GM19397 (cell line): ENCODE measurements around the gene PYGM.
"Not testable (repeated sequence)": the region's sequence is repeated elsewhere in the genome, so short reads cannot be mapped to it uniquely, and the experiment has no call there.

Experiments
- ATAC-seq: cut with Tn5 transposase; IDR thresholded peaks from one replicate; pipeline ENCODE4 v1.9.1; 2021; ENCODE audit warnings: mild to moderate bottlenecking, moderate library complexity; ENCODE audit not compliant: unreplicated experiment

The PYGM gene

DNA sequence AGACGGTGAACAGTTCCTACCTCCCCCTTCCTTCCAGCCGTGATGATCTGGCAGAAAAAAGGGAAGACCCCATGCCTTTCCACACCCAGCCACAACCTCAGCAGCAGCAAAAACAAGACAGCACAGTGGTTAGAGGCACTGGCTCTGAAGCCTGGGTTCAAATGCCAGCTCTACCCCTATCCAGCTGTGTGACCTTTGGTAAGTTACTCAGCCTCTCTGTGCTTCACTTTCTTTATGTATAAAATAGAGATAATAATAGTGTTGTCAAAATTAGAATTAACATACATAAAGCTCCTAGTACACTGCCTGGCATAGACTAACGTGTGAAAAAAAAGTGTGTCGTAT, 41.0 kb downstream of the PYGM start:
- no peak for ATAC-seq

DNA sequence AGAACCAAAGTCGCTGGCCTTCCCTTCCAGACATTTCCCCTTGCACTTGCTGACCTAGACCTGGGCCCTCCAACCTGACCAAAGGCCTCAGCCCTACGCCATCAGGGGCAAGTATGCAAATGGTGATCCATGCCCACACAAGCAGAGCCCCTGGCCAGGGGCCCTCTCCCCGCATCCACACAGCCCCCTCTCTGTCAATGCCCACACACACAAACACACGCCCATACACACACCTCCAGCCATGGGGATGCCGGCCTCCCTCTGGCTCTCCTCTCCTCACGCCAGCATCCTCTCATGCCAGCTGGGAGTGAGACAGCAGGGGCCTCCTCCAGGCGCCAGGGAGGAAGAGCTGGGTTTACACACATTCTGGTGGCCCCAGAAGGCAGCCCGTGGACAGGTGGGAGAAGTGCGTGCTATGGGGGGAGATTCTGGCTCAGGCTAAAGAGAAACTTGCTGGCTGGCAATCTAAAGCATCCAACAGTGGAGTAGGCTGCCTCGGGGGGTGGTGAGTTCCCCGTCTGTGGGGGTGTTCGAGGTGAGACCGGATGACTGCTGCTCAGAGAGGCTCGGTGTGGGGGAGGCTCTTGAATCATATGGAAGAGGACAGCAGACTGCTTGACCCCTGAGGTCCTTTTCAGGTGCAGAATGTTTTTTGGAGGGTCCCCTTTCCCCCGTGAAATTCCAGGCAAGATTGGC, 41.5 kb downstream of the PYGM start:
- no peak for ATAC-seq

DNA sequence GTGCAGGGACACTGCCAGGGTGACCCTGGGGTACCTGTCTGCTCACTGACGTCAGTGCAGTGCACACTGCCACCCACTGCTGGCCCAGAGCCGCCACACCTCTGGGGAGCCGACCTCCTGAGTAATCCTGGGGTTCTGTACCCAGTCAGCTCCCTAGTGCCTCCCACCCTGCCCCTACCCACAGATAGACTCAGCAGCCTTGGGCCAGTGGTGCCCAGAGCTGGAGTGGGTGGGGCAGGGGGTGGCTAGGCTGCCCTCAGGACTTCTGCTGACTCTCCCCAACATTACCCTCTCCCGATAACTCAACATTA, 42.6 kb downstream of the PYGM start:
- ATAC-seq: no peak

DNA sequence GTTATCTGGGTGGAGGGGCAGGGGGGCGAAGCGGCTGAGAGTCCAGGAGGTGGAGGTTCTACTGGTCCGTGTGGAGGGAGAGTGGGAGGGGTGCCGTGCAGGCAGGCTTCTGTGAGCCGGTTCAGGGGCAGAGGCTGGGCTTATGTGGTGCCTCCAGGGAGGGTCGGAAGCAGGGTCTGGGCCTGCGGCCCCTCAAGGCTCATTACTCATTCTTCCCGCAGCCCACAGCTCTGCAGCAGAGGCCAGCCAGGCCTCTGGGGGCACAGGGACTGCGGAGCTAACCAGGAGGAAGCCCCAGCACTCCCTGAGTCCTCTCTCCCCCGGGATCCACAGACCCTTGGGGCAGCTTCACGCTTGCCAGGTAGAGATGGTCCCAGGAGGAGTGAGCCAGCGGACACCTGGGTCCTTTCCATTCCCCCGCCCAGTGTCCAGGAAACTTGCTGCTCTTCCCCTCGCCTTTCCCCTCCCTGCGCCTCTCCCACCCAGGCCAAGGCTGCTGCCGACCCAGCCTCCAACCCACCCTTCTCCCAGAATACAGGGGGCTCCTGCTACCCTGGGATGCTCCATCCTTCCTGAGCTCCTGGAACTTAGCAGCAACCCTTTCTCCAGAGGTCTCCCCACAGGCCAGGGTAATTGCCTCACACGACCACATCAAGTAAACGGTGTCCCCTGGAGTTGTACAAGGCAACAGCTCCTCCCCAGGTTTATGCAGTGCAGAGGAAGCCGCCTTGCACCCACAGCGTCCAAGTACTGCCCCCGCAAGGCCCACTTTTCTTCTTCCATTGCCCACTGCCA, 43.1 kb downstream of the PYGM start:
- ATAC-seq: no peak

DNA sequence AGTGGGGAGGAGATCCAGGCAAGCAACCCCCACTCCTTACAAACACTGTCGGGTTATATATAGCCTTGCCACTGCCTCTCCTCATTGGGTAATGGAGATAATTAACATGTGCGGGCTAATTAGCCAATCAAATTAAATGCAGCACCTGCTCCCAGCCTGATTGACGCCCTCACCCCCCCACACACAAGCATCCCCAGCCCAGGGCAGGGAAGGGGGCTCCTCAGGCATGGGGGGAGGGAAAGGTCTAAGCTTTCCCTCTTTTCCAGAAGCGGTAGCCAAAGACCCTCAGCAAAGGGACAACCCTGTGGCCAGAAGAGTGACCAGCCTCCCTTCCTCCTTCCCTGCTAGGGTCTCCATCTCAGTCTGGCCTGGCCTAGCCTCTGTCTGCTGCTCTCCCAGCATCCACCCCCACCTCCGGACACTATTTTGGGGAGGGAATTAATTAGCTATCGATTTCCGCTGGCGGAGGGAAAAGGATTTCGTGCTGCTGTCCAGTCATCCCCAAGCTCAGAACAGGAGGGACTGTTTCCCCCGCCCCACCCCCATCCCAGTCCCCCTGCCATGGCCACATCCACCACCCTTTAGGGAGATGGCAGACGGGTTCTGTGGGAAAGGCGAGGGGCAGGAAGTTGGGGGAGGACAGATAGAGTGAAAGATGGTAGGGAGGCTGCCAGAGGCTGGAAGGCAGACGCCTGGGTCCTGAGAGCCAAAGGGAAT, 43.9 kb downstream of the PYGM start:
- no peak for ATAC-seq

DNA sequence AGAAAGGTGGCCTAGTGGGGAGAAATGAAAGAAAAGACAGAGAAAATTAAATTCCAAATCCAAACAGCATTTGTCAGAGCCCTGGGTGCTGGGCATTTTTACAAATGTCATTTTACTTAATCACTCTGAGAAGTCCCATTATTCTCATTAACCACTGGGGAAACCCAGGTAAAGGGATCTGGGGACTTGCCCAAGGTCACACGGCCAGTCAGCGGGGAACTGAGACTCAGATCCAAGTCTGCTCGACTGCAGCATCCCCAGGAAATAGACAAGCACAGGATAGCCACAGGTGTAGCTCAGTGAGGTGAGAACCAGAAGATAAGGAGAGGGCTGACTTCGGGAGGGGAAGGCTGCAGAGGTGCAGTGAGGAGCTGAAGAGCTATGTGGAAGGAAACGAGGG, 44.7 kb downstream of the PYGM start:
- no peak for ATAC-seq

DNA sequence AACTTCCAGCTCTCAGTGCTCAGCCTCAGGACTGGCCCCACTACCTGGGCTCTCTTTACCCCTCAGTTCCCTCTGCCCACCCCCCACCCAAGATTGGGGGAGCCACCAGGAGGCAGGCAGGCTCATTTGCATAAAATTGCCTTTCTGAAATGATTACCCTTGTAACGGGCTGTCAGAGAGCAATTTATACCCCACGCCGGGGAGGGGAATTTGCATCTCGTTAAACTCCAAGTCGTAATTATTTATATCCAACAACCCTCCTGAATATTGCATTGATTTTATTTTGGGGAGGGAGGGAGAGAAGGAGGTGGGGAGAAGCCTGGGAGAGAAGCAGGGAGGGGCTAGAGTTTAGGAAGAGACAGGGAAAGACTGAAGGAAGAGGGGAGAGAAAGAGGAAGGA, 45.1 kb downstream of the PYGM start:
- no peak for ATAC-seq

DNA sequence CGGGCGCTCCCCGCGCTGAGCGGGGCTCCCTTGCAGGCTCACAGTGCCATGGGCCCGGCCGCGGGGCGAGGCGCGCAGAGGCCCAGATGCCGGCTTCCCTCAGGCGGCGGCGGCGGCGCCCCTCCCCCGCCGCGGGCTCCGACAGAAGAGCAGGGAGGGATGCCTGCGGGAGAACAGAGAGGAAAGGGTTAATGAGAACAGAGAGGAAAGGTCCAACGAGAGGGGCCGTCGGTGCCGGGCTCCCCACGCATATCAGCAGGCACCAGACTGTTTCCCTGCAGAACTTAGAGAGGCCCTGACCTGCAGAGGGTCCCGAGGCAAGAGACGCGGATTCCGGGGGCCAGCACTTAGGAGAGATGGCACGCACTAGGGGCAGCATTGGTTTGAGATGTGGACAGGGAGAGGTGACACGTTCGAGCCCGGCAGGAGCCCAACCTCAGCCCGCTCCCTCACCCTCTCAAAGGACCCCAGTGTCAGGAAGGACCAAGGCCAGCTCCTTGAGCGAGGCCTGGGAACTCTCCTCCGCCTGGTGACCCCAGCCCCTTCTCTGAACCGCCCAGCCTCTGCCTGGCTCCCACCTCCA, 45.9 kb downstream of the PYGM start:
- ATAC-seq: no peak

DNA sequence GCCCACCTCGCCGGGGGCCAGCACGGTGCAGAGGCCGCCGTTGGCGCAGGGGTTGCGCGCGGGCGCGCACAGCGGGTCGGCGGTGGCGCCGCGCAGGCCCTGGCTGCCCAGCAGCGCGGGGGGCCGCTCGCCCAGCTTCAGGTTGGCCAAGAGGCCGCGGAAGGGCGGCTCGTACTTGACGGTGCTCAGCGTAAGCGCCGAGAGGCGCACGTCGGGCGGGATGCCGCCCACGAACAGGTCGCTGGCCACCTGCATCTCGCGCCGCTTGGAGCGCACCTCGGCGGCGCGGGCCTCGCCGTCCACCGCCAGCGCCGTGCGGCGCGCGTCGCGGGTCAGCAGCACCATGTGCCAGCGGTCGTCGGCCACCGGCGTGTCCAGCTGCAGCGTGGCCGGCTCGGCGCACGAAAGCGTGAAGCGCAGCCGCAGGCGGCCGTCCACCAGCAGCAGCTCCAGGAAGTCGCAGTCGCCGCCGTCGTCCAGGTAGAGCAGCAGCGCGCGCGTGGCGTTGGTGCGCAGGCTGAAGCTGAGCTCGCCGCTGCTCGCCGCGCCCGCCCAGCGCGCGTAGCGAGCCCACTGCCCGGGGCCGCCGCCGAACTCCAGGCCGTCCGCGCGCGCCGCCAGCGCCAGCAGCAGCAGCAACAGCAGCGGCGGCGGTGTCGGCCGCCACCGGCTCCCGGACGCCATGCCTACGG, 46.6 kb downstream of the PYGM start:
- no peak for ATAC-seq

DNA sequence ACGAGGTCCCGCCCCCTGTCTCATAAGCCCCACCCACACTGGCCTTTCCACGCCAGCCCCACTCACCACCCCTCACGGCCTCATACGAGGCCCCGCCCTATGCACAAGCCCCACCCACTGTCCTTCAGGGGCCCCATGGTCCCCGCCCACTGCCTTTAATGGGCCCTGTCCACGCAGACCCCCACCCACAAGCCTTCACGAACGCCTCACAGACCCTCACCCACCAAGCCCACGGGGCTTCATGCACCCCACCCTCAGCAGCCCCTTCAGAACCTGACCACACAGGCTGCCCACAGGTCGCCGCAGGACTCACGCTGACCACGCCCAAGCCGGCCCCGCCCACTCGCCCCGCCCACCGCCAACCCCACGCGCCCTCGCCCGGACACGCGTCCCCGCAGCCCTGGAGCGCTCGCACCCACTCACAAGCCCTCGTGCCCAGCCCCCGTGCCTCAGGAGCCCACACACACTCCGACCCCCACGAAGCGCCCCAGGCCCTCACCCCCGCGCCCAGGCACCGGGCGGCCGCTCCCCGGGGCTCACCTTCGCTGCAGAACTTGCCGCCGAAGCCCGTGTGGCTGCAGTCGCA, 47.3 kb downstream of the PYGM start:
- no peak for ATAC-seq

DNA sequence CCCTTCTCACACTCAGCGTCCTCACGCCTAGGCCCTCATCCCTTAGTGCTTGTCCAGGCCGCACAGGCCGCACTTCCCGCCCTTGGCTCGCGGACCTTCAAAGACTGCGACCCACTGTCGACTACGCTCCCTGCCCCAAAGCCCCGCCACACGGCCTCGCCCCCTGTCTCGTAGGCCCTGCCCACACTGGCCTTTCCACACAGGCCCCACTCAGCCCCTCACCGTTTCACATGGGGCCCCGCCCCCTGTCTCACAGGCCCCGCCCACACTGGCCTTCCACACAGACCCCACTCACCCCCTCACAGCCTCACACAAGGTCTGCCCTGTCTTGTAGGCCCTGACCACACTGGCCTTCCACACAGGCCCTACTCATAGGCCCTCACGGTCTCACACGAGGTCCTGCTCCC, 47.8 kb downstream of the PYGM start:
- no peak for ATAC-seq

DNA sequence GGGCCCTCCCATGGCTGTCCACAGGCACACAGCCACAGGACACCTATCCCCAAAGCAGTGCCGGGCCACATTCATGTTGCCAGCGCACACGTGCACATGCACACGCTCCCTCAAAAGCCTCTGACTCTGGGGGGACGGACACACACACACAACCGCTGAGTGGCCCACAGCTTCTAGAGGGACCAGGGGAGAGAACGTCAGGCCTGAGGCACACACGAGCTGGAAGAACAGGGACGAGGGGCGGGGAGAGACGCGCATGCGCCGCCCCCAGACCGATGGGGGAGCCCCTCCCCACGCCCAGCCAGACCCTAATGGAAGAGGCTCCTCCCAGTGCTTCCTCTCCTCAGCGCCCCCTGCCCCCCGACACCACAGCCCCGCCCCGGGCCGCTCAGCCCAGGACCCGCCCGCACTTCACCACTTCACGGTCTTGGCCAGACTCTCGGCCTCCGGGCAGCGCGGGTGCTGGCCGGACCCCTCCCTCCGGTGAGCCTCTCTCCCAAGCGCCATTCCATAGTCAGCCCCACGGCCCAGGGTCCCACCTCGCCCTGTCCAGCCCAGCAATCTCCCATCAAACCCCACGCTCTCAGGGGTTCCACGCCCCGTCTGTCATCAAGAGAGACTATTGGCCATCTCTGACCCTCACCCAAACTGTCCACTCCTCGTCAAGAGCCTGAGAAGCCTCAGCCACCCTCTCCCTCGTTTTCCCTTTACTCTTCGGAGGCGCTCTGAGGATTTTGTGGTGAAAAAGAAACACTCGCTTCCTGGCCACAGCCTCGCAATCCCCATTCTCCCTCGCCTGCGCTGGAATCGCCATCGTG, 48.4 kb downstream of the PYGM start:
- no peak for ATAC-seq

DNA sequence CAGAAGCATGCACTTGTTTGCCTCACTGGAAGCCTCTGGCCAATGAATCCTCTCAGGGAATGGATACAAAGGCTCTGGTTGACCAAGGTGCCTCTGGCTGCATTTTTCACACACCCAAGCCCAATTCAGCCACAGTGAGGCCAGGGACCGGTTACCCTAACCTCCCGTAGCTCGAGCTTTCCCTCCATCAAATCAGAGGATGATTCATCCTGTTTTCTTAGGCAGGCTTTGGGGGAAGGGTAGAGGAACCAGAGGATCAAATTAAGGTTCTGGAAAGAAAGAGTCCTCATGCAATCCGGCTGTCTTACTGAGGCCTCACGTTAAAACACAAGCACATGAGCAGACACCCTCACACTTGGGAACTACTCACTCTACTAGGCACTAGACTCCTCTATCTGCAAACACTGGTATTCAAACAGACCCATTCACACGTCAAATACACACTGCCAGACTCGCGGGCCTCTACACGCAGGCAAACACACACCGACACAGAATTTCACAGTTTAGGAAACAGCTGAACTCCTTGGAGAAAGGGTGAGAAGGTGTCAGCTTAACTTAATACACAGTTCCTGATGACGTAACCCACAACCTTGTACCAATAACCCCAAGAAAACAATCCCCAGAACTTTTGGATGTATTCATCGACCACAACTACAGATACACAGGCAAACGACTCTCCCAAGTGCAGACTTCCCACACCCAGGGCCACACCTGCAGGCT, 49.2 kb downstream of the PYGM start:
- no peak for ATAC-seq

DNA sequence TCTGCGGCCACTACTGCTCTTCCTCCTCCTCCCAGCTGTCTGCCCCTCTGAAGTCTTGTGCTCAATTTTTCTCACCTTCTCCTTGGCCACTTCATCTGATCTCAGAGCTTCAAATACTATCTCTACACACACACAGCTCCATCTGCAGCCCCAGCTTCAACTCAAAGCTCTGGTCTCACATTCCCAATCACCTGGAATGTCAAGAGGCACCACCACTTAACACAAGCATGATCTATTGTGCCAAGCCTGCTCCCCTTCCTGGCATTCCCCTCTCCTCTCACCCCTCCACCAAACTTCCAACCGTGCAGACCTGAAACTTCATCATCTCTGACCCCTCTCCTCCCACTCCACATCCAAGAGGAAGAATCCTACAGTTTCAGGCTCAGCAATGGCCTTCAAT, 54.3 kb downstream of the PYGM start:
- no peak for ATAC-seq

DNA sequence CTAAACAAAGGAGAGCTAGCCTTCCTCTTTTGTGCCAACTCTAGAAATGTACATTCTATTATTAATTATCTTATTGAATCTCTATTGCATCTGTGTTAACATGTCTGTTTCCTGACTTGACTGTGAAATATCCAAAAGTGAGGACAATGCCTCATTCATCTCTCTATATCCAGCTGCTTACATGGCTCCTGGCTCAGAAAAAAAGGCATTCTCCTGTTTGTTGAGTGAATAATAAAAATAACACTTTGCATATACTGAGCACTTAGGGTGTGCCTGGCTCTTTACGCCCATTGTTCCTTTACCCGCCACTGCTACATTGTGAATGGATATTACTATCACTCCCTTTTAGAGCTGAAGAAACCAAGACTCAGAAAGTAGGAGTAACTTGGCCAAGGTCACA, 56.7 kb downstream of the PYGM start:
- no peak for ATAC-seq

DNA sequence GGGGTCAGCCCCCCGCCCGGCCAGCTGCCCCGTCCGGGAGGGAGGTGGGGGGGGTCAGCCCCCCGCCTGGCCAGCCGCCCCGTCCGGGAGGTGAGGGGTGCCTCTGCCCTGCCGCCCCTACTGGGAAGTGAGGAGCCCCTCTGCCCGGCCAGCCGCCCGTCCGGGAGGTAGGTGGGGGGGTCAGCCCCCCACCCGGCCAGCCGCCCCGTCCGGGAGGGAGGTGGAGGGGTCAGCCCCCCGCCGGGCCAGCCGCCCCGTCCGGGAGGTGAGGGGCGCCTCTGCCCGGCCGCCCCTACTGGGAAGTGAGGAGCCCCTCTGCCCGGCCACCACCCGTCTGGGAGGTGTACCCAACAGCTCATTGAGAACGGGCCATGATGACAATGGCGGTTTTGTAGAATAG, 57.8 kb downstream of the PYGM start:
- not testable (repeated sequence) for ATAC-seq

DNA sequence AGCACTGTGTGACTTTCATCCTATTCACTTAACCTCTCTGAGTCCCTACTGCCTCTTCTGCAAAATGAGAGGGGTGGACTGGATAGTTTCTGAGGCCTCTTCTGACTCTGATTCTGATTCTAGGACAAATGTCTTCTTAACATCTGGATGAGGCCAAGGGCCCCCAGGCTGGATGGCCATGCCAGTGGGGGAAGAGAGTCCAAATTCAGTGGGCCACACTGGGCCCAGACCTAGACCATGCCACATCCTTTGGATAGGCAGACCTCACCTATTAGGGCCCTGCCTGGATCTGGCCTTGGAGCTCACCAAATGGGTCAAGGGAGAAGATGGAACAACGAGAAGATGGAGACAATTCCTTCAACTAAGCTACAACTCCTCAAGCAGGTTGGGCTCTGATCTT, 61.3 kb downstream of the PYGM start:
- ATAC-seq: no peak

DNA sequence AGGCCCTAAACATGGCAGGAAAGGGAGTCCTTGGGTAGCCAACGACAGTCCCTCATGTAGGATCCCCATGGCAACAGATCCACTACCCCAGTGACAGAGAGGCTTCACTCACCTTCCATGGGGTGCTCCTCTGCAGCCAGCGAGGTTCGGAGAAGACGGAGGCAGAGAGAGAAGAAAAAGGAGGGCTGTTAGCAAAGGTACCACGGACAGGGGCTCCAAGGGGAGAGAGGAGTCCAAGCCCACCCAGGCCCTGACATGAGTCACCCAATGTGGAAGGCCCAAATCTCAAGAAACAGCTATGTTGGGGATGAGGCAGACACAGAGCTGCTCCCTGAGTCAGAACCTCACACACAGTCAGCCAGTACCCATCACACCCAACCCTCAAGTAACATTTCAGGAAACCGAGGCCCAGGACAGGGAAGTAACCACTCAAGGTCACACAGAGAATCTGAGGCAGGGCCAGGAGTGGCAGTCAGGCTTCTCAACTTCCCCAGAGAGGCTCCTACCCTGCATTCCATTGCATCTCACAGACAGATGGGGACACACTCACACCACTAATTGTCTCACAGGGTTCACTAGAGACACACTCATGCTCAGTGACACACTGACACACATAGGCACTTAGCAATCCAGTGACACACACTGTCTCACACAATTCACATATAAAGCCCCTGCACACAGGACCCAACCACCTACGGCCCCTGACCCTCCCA, 62.0 kb downstream of the PYGM start:
- no peak for ATAC-seq
